DND-41 (cell line): ENCODE data around the gene IFIT1.

Experiments
- EZH2 ChIP-seq: IDR thresholded peaks from 3 replicates; pipeline ENCODE4 v1.6.1; 2012; ENCODE audit warnings: borderline replicate concordance, low read depth, mild to moderate bottlenecking, moderate library complexity, low read length, inconsistent platforms; ENCODE audit not compliant: severe bottlenecking
- TF ChIP-seq, protein P1 (sequence below): IDR thresholded peaks from 2 replicates; pipeline ENCODE4 v1.5.1; 2012; ENCODE audit warnings: borderline replicate concordance, low read length, moderate library complexity, mild to moderate bottlenecking; ENCODE audit not compliant: poor library complexity, severe bottlenecking; ENCODE audit errors: extremely low read depth

DNA sequence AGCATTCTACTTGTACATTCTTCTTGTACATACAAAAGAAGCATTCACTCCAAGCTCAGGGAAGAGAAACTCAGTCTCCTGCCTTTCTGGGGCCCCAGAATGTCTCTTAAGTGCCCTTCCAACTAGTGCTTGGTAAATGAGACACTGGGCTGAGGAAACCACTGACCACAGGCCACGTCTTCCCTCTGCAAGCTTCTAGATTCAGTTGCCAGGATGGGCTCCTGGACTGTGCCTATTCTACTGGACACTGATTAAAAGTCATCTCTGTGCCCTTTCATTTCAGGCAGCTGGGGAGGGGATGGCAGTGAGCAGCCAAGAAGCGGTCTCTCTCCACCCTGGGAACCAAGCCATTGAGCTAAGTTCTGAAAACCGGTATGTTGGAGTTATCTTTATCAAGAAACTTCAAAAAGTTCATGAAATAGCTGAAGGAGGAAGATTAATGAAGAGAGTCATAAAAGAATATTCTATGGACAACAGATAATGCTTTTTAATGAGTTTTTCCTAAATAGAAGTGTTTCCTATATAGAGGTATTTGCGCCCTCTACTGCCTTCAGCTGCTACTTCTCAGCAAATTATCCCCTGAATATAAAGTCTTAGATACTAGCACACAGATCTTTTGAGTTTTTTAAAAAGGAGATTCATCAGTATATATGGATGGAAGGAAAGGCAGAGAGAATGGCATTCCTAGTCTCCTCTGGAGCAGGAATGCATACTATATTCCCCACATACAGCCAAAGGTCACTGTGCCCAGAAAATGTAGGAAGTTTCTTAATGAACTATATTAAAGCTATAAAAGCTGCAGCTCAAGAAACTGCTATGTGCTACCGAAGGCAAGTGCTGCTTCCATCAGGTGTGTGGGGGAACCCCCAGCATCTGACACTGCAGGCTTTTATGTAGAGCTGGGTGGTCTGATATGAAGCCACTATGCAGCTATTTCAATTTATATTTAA lies 23.0 kb upstream of the IFIT1 start:
- TF ChIP-seq, protein P1, sequence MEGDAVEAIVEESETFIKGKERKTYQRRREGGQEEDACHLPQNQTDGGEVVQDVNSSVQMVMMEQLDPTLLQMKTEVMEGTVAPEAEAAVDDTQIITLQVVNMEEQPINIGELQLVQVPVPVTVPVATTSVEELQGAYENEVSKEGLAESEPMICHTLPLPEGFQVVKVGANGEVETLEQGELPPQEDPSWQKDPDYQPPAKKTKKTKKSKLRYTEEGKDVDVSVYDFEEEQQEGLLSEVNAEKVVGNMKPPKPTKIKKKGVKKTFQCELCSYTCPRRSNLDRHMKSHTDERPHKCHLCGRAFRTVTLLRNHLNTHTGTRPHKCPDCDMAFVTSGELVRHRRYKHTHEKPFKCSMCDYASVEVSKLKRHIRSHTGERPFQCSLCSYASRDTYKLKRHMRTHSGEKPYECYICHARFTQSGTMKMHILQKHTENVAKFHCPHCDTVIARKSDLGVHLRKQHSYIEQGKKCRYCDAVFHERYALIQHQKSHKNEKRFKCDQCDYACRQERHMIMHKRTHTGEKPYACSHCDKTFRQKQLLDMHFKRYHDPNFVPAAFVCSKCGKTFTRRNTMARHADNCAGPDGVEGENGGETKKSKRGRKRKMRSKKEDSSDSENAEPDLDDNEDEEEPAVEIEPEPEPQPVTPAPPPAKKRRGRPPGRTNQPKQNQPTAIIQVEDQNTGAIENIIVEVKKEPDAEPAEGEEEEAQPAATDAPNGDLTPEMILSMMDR, result peak; percentile 61
- TF ChIP-seq EZH2, result no peak
